SK-N-SH (cell line): ENCODE data around the gene ACTR10. TPM values are rescaled to one million over a fixed set of nuclear protein-coding genes. Genes with fewer than 3 reads are reported as not detected.

Source experiments
- CTCF ChIA-PET: fragments of 300-600, 350-600 bp; formaldehyde crosslinking; extraction: SDS; loops from one replicate; lab custom pipeline; 2021; lab: Yijun Ruan, JAX
- POLR2A ChIA-PET: fragments of 350-600 bp; sonication (Branson Sonifier 250); formaldehyde crosslinking; extraction: SDS; loops from one replicate; lab custom pipeline; 2020; ENCODE audit warnings: antibody characterized with exemption, inconsistent platforms; lab: Yijun Ruan, JAX
- DNase-seq: peaks from one replicate; pipeline ENCODE4 v3.0.0; 2012
- H2AFZ ChIP-seq: fragments of 200-600 bp; sonication (generic); 2 replicates; pipeline ENCODE4 v1.8.1; 2016; ENCODE audit warnings: antibody characterized with exemption, mild to moderate bottlenecking, low read depth
- H3F3A ChIP-seq: fragments of 200-600 bp; sonication (generic); replicated peaks from 2 replicates; pipeline ENCODE3; 2016; ENCODE audit warnings: antibody characterized with exemption, mild to moderate bottlenecking; ENCODE audit not compliant: insufficient read depth
- H3K27ac ChIP-seq, 2 experiments: fragments of 200-500 bp in 1 of 2; fragments of 200-600 bp in 1 of 2; sonication (Bioruptor generic) in 1 of 2; sonication (generic), shearing (Covaris generic) in 1 of 2; 2 replicates each; pipeline versions ENCODE4 v1.5.1 to v1.6.1; 2014 to 2016; ENCODE audit warnings: low read depth in 2 of 2, inconsistent platforms in 1 of 2, low read length in 1 of 2, mild to moderate bottlenecking in 1 of 2, mixed read lengths in 1 of 2
- H3K27me3 ChIP-seq: fragments of 200-600 bp; sonication (generic), shearing (Covaris generic); 2 replicates; pipeline ENCODE4 v1.6.1; 2016; ENCODE audit warnings: mixed run types; ENCODE audit not compliant: insufficient read depth
- H3K36me3 ChIP-seq, 2 experiments: fragments of 200-500 bp in 1 of 2; fragments of 200-600 bp in 1 of 2; sonication (Bioruptor generic) in 1 of 2; sonication (generic) in 1 of 2; replicated peaks in 1 of 2; 2 replicates each; pipeline versions ENCODE3 to v1.5.1; 2014 to 2016; ENCODE audit warnings: low read length in 1 of 2, mild to moderate bottlenecking in 1 of 2; ENCODE audit not compliant: insufficient read depth in 2 of 2, control insufficient read depth in 1 of 2
- H3K4me1 ChIP-seq, 2 experiments: fragments of 200-500 bp in 1 of 2; fragments of 200-600 bp in 1 of 2; sonication (Bioruptor generic) in 1 of 2; sonication (generic), shearing (Covaris generic) in 1 of 2; 2 replicates each; pipeline versions ENCODE4 v1.5.1 to v1.6.1; 2014 to 2016; ENCODE audit warnings: low read depth in 1 of 2, low read length in 1 of 2, mixed run types in 1 of 2; ENCODE audit not compliant: insufficient read depth in 2 of 2, control insufficient read depth in 1 of 2
- H3K4me2 ChIP-seq: fragments of 200-600 bp; sonication (generic), shearing (Covaris generic); 2 replicates; pipeline ENCODE4 v1.6.1; 2017; ENCODE audit warnings: mixed run types
- H3K4me3 ChIP-seq, 2 experiments: fragments of 200-500 bp in 1 of 2; fragments of 200-600 bp in 1 of 2; sonication (Bioruptor generic) in 1 of 2; sonication (generic), shearing (Covaris generic) in 1 of 2; 2 replicates each; pipeline versions ENCODE4 v1.5.1 to v1.8.1; 2014 to 2016; ENCODE audit warnings: low read depth in 2 of 2, inconsistent platforms in 1 of 2, low read length in 1 of 2, mild to moderate bottlenecking in 1 of 2, mixed read lengths in 1 of 2, moderate library complexity in 1 of 2
- H3K79me2 ChIP-seq: fragments of 200-600 bp; sonication (generic); 2 replicates; pipeline ENCODE4 v1.8.1; 2017; ENCODE audit warnings: mild to moderate bottlenecking; ENCODE audit not compliant: insufficient read depth
- H3K9ac ChIP-seq: fragments of 200-600 bp; sonication (generic); 2 replicates; pipeline ENCODE4 v1.6.1; 2017; ENCODE audit warnings: mixed run types
- H3K9me2 ChIP-seq: fragments of 200-600 bp; sonication (generic); 2 replicates; pipeline ENCODE4 v1.6.1; 2017; ENCODE audit warnings: mixed run types
- H3K9me3 ChIP-seq: fragments of 200-600 bp; sonication (generic); 2 replicates; pipeline ENCODE4 v1.6.1; 2017; ENCODE audit warnings: mixed run types, mild to moderate bottlenecking, moderate library complexity
- H4K20me1 ChIP-seq: fragments of 200-600 bp; sonication (generic); 2 replicates; pipeline ENCODE4 v1.6.1; 2017; ENCODE audit warnings: mild to moderate bottlenecking, mixed run types; ENCODE audit not compliant: insufficient read depth
- ELF1 ChIP-seq: IDR thresholded peaks from 2 replicates; pipeline ENCODE4 v1.4.0; 2012
- FOXJ3 ChIP-seq: sonication (generic); formaldehyde crosslinking; IDR thresholded peaks from 2 replicates; pipeline ENCODE4 v1.5.1; 2020; ENCODE audit warnings: mild to moderate bottlenecking, missing genetic modification reagents
- GATA2 ChIP-seq: sonication (generic); formaldehyde crosslinking; IDR thresholded peaks from 2 replicates; pipeline ENCODE4 v1.5.0; 2020; ENCODE audit warnings: mild to moderate bottlenecking, missing genetic modification reagents
- IRF3 ChIP-seq: fragments of 150-350 bp; IDR thresholded peaks from 2 replicates; pipeline ENCODE4 v1.6.1; 2016; ENCODE audit warnings: mild to moderate bottlenecking, low read depth, low read length
- MEF2A ChIP-seq: IDR thresholded peaks from 2 replicates; pipeline ENCODE4 v1.4.0; 2012; ENCODE audit warnings: low read depth, borderline replicate concordance
- MXI1 ChIP-seq: IDR thresholded peaks from 2 replicates; pipeline ENCODE4 v1.6.1; 2012; ENCODE audit warnings: mild to moderate bottlenecking, low read depth, low read length, improper control_type of control experiment
- PBX3 ChIP-seq: IDR thresholded peaks from 2 replicates; pipeline ENCODE4; 2012
- RAD21 ChIP-seq: IDR thresholded peaks from 2 replicates; pipeline ENCODE4 v1.6.1; 2012; ENCODE audit warnings: mild to moderate bottlenecking, low read length
- RCOR1 ChIP-seq: fragments of 150-350 bp; IDR thresholded peaks from 2 replicates; pipeline ENCODE4 v1.6.1; 2017; ENCODE audit warnings: antibody characterized with exemption, low read length
- REST ChIP-seq: IDR thresholded peaks from 2 replicates; pipeline ENCODE4 v1.6.1; 2012; ENCODE audit warnings: mild to moderate bottlenecking, low read depth, low read length, moderate library complexity
- RXRA ChIP-seq: IDR thresholded peaks from 2 replicates; pipeline ENCODE4 v1.4.0; 2012; ENCODE audit warnings: low read depth, mild to moderate bottlenecking, borderline replicate concordance
- SIN3A ChIP-seq: IDR thresholded peaks from 2 replicates; pipeline ENCODE4 v1.6.1; 2012; ENCODE audit warnings: low read depth, mild to moderate bottlenecking, low read length, moderate library complexity, borderline replicate concordance
- SMC3 ChIP-seq: IDR thresholded peaks from 2 replicates; pipeline ENCODE4 v1.6.1; 2012; ENCODE audit warnings: low read depth, low read length, improper control_type of control experiment
- USF1 ChIP-seq: IDR thresholded peaks from 2 replicates; pipeline ENCODE4 v1.4.0; 2012; ENCODE audit warnings: low read depth, borderline replicate concordance
- WGBS: methylation state at CpG from one replicate; pipeline ENCODE4 v1.1.6; 2017; ENCODE audit warnings: low lambda C conversion rate; 5-methylcytosine and 5-hydroxymethylcytosine counted together
- polyA plus RNA-seq, 3 experiments: library from polyadenylated mRNA; depleted of rRNA; stranded (reverse); fragments of >200 nt; gene quantifications; 2 replicates each; pipeline ENCODE4 v1.2.3, GENCODE V29; 2012
- TF ChIP-seq, protein P1 (sequence below): IDR thresholded peaks from 2 replicates; pipeline ENCODE4 v1.4.0; 2012; ENCODE audit warnings: low read depth

Gene ACTR10
- polyA plus RNA-seq, 1 of the 3 experiments (the other 2 are of a cell fraction) = 32.9 TPM

- peak overlapping the region; percentile 75 for H3K9ac ChIP-seq
- POLR2A ChIA-PET = interaction anchor here (0.9 to 1.5 kb wide), 3 partner anchors 9 to 54 kb away, joined by 3 to 4 read pairs (median 3); partner anchors contain the start of gene ARID4A
- H3K27ac ChIP-seq = peak overlapping the region; percentile 86 to 97
- no peaks in the 10 kb centered on the region for H3K9me3 ChIP-seq
- no peak for DNase-seq
- H4K20me1 ChIP-seq = peaks cover 28% of the 10 kb centered on the region
- peaks cover 0 to 4% of the 10 kb centered on the region in 2 experiments; a peak in 3 of 4 replicates for H3K4me1 ChIP-seq
- H3K4me2 ChIP-seq = peak overlapping the region; percentile 78
- H3K4me3 ChIP-seq = peak overlapping the region; percentile 87 to 91
- peaks cover 42% of the 10 kb centered on the region for H3K79me2 ChIP-seq
- H2AFZ ChIP-seq = peak overlapping the region; percentile 91
- TF ChIP-seq RAD21 (no peak), PBX3 (peak; percentile 48; the same call in 1 of the 2 replicates), MEF2A (no peak), MXI1 (peak; percentile 84), SIN3A (0 out of 2 replicates have a peak, but pooled peaks have one; percentile 7), GATA2 (CRISPR knock-in tag) (no peak)
- TF ChIP-seq, protein P1, sequence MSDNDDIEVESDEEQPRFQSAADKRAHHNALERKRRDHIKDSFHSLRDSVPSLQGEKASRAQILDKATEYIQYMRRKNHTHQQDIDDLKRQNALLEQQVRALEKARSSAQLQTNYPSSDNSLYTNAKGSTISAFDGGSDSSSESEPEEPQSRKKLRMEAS = peak; percentile 54; the same call in 1 of the 2 replicates
- WGBS = 4% methylated on average over 16 of the region's 16 CpGs
- CTCF ChIA-PET = interaction anchor here (1.3 to 2.2 kb wide), 2 partner anchors 10 to 152 kb away, joined by 4 to 7 read pairs; partner anchors contain the start of gene TOMM20L
- H3F3A ChIP-seq = peaks cover 17% of the 10 kb centered on the region
- no peaks in the 10 kb centered on the region for H3K9me2 ChIP-seq
- peaks cover 3 to 5% of the 10 kb centered on the region in 2 experiments for H3K36me3 ChIP-seq
- H3K27me3 ChIP-seq = no peaks in the 10 kb centered on the region
These were observed 44.0 kb downstream of the ACTR10 start for GRCh38 chr14:58243790-58244555.

DNA sequence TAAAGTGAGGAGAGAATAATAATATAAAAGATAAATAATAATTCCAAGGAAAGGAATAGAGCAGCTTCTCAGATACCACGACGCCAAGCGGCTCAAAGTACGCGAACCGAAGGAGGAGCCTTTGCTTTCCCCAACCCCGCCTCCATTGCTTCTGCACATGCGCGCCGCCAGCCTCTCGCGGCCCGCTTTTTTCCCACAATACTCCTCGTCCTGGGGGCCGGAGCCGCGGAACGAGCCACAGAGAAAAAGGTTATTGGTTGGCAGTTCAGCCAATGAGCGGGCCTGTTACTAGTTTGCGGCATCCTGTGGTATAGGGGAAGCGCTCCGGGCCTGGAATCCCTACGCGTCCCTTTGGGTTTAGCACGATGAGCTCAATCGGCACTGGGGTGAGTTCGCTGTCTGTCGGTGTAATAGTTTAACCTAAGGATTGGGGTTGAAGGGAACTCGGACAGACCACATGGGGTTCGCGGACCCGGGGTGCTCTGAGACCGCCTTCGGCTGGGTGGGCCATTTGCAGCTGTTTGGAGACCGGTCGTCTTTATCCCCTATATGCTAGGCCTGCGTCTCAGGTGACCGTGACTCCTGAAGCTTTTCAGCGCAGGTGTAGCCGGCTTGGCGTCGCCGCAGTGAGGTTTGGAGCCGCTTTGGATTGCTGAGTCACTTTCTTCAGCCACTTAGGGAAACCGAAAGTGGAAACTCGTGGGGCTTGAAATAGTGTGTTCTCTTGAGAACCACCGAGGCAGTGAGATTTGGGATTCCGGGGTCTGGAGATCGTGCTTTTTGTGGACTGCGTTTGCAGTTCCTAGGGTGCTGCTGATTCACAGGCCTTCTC is 44.8 kb downstream of the ACTR10 start, which contains the start of gene PSMA3:
Gene PSMA3 (plus strand): TSS at position 288 of the 832 bp plus-strand sequence. CDS start 78 bp downstream, at position 366.
- POLR2A ChIA-PET = interaction anchor here (0.9 to 1.5 kb wide), 3 partner anchors 8 to 53 kb away, joined by 3 to 4 read pairs (median 3); partner anchors contain the start of gene ARID4A
- Histone ChIP-seq H3K4me2 (peak within 1 kb of the TSS; percentile 78), H3K36me3 (peaks cover 3 to 5% of the 10 kb centered on the region in 2 experiments), H3K27ac (peak within 1 kb of the TSS; percentile 89 to 97), H3K9me2 (no peaks in the 10 kb centered on the region), H3F3A (peaks cover 22% of the 10 kb centered on the region), H3K79me2 (peaks cover 50% of the 10 kb centered on the region), H3K4me3 (peak within 1 kb of the TSS; percentile 87 to 91), H2AFZ (peak within 1 kb of the TSS; percentile 91), H3K4me1 (peaks cover 0 to 3% of the 10 kb centered on the region in 2 experiments; a peak in 2 of 4 replicates), H3K9me3 (no peaks in the 10 kb centered on the region), H3K27me3 (no peaks in the 10 kb centered on the region), H3K9ac (peak within 1 kb of the TSS; percentile 91), H4K20me1 (peaks cover 28% of the 10 kb centered on the region)
- DNase-seq = peak; percentile 90
- 2% methylated on average over 50 of the region's 50 CpGs for WGBS
- CTCF ChIA-PET = interaction anchor here (1.3 to 2.2 kb wide), 2 partner anchors 9 to 151 kb away, joined by 4 to 7 read pairs; partner anchors contain the start of gene TOMM20L
- TF ChIP-seq FOXJ3 (no peak), ELF1 (no peak), IRF3 (peak; percentile 41), REST (no peak), USF1 (no peak), MEF2A (no peak), SMC3 (no peak), RXRA (no peak), RCOR1 (peak; percentile 27; the same call in 1 of the 2 replicates)
